Keratinocyte (primary cell): ENCODE measurements around the gene GRIP1. TPM values are rescaled to one million over a fixed set of nuclear protein-coding genes. Genes with fewer than 3 reads are reported as not detected.

ENCODE experiments used
- DNase-seq: peaks from one replicate; pipeline ENCODE4 v3.0.0-alpha.2; 2011; ENCODE audit warnings: low read depth, missing footprints, low spot score
- FAIRE-seq: peaks from 2 replicates; lab custom pipeline; 2011; peaks lifted over from hg19 to GRCh38; lab: Jason Lieb, UNC
- H2AFZ ChIP-seq: 2 replicates; pipeline ENCODE4 v1.6.0; 2012; ENCODE audit warnings: low read length, control low read depth, inconsistent platforms; ENCODE audit not compliant: control insufficient read depth
- H3K27ac ChIP-seq: 2 replicates; pipeline ENCODE4 v1.5.1; 2011; ENCODE audit warnings: low read length; ENCODE audit not compliant: control insufficient read depth, insufficient read depth
- H3K27me3 ChIP-seq: 3 replicates; pipeline ENCODE4 v1.6.0; 2011; ENCODE audit warnings: low read length; ENCODE audit not compliant: control insufficient read depth, insufficient read depth; ENCODE audit errors: extremely low read depth
- H3K36me3 ChIP-seq, 2 experiments: 2 replicates in 1 of 2; 3 replicates in 1 of 2; pipeline ENCODE4 v1.5.1; 2011; ENCODE audit warnings: low read length in 2 of 2, mild to moderate bottlenecking in 1 of 2; ENCODE audit not compliant: control insufficient read depth in 2 of 2, insufficient read depth in 2 of 2; ENCODE audit errors: extremely low read depth in 1 of 2
- H3K4me1 ChIP-seq: 3 replicates; pipeline ENCODE4 v1.5.1; 2011; ENCODE audit warnings: low read length; ENCODE audit not compliant: control insufficient read depth, insufficient read depth; ENCODE audit errors: extremely low read depth
- H3K4me2 ChIP-seq: 3 replicates; pipeline ENCODE4 v1.6.0; 2011; ENCODE audit warnings: low read depth, low read length; ENCODE audit not compliant: control insufficient read depth, insufficient read depth; ENCODE audit errors: extremely low read depth
- H3K4me3 ChIP-seq, 3 experiments: fragments of 200-600 bp in 1 of 3; sonication (generic) in 1 of 3; 2 replicates in 2 of 3; 3 replicates in 1 of 3; pipeline ENCODE4 v1.5.1; 2011 to 2016; ENCODE audit warnings: low read length in 3 of 3, mild to moderate bottlenecking in 3 of 3, control low read depth in 2 of 3, inconsistent platforms in 1 of 3, low read depth in 1 of 3, mixed read lengths in 1 of 3, mixed run types in 1 of 3, moderate library complexity in 1 of 3; ENCODE audit not compliant: control insufficient read depth in 2 of 3, insufficient read depth in 2 of 3; ENCODE audit errors: extremely low read depth in 1 of 3
- H3K79me2 ChIP-seq: 2 replicates; pipeline ENCODE4 v1.6.0; 2012; ENCODE audit warnings: low read length; ENCODE audit not compliant: control insufficient read depth, insufficient read depth
- H3K9ac ChIP-seq: 3 replicates; pipeline ENCODE4 v1.6.0; 2011; ENCODE audit warnings: low read length; ENCODE audit not compliant: control insufficient read depth, insufficient read depth; ENCODE audit errors: extremely low read depth
- H3K9me1 ChIP-seq: 3 replicates; pipeline ENCODE4 v1.6.0; 2011; ENCODE audit warnings: low read length; ENCODE audit not compliant: control insufficient read depth, insufficient read depth; ENCODE audit errors: extremely low read depth
- H3K9me3 ChIP-seq: 2 replicates; pipeline ENCODE4 v1.5.1; 2012; ENCODE audit warnings: low read depth, low read length; ENCODE audit not compliant: control insufficient read depth
- H4K20me1 ChIP-seq: 3 replicates; pipeline ENCODE4 v1.6.0; 2011; ENCODE audit warnings: low read length; ENCODE audit not compliant: control insufficient read depth, insufficient read depth; ENCODE audit errors: extremely low read depth
- CTCF ChIP-seq, 3 experiments: IDR thresholded peaks in 1 of 3; conservative IDR thresholded peaks in 1 of 3; optimal IDR thresholded peaks in 1 of 3; 2 replicates in 2 of 3; 3 replicates in 1 of 3; pipeline versions ENCODE3 to v1.5.1; 2011; ENCODE audit warnings: low read length in 3 of 3, mild to moderate bottlenecking in 3 of 3, moderate library complexity in 2 of 3, control low read depth in 1 of 3, inconsistent platforms in 1 of 3; ENCODE audit not compliant: insufficient read depth in 2 of 3; ENCODE audit errors: extremely low read depth in 1 of 3
- EZH2 ChIP-seq: IDR thresholded peaks from one replicate; pipeline ENCODE4 v1.6.1; 2012; ENCODE audit warnings: inconsistent platforms, mild to moderate bottlenecking, low read length, moderate library complexity
- dilution Hi-C: fragments of 300-500 bp; cut with MboI; formaldehyde crosslinking; loops from one replicate; pipeline ENCODE4 v1.7.0; 2020; ENCODE audit warnings: low sequenced_read_pairs; ENCODE audit not compliant: extremely low pct_ligation_motif_present
- polyA plus RNA-seq, 5 experiments: library from polyadenylated mRNA; depleted of rRNA in 3 of 5; stranded (reverse) in 3 of 5; stranded (forward) in 1 of 5; unstranded in 1 of 5; fragments of >200 nt; gene quantifications; 1 replicate in 1 of 5; 2 replicates in 3 of 5; 3 replicates in 1 of 5; pipeline versions ENCODE4 v1.2.1 to v1.2.3, GENCODE V29; 2011 to 2012; ENCODE audit warnings: missing spikeins in 2 of 5, low read depth in 1 of 5, low replicate concordance in 1 of 5

GRIP1 gene
- polyA plus RNA-seq, 1 donor (not counting 4 experiments of a cell fraction or from before 2014, with no cell fraction given), result 6.7 TPM

GRCh38 chr12:66491853-66492252, 187.0 kb downstream of the GRIP1 start:
- no peak for DNase-seq

GRCh38 chr12:66482351-66483203, 196.3 kb downstream of the GRIP1 start:
- H3K4me3 ChIP-seq, result no peak overlapping the region
- H3K9me1 ChIP-seq, result no peaks in the 10 kb centered on the region
- DNase-seq (no peak), FAIRE-seq (no peak)
- TF ChIP-seq CTCF (optimal IDR thresholded peaks at IDR 0.05 in 1 of 3, IDR thresholded peaks at IDR 0.05 in 1 of 3, conservative IDR thresholded peaks at IDR 0.05 in 1 of 3; ENCODE audit: extremely low read depth in 1 of 3, insufficient read depth in 2 of 3, low read length in 3 of 3) (no peak), EZH2 (no peak)
- dilution Hi-C loops, result no loop called here
- no peak overlapping the region for H3K27ac ChIP-seq
- H2AFZ ChIP-seq, result no peak overlapping the region
- no peaks in the 10 kb centered on the region for H3K9me3 ChIP-seq
- H4K20me1 ChIP-seq, result no peaks in the 10 kb centered on the region
- no peak overlapping the region for H3K4me2 ChIP-seq
- H3K4me1 ChIP-seq, result no peaks in the 10 kb centered on the region
- H3K27me3 ChIP-seq, result no peaks in the 10 kb centered on the region
- no peak overlapping the region for H3K9ac ChIP-seq
- no peaks in the 10 kb centered on the region for H3K36me3 ChIP-seq
- H3K79me2 ChIP-seq, result no peaks in the 10 kb centered on the region

More at GRCh38 chr12:66491853-66492252, 187.0 kb downstream of the GRIP1 start:
- no peaks in the 10 kb centered on the region for H3K9me1 ChIP-seq
- H3K9ac ChIP-seq, result no peak overlapping the region
- no peak overlapping the region for H3K4me3 ChIP-seq
- TF ChIP-seq EZH2, result no peak
- TF ChIP-seq CTCF (optimal IDR thresholded peaks at IDR 0.05 in 1 of 3, IDR thresholded peaks at IDR 0.05 in 1 of 3, conservative IDR thresholded peaks at IDR 0.05 in 1 of 3; ENCODE audit: extremely low read depth in 1 of 3, insufficient read depth in 2 of 3, low read length in 3 of 3), result no peak
- no peak for FAIRE-seq
- no peaks in the 10 kb centered on the region for H3K4me1 ChIP-seq
- no peak overlapping the region for H3K4me2 ChIP-seq
- dilution Hi-C loops, result no loop called here
- no peaks in the 10 kb centered on the region for H3K27me3 ChIP-seq
- no peaks in the 10 kb centered on the region for H4K20me1 ChIP-seq
- no peaks in the 10 kb centered on the region for H3K79me2 ChIP-seq
- H3K36me3 ChIP-seq, result no peaks in the 10 kb centered on the region
- H3K9me3 ChIP-seq, result no peaks in the 10 kb centered on the region
- H3K27ac ChIP-seq, result no peak overlapping the region
- H2AFZ ChIP-seq, result no peak overlapping the region
